ENCODE measurements around the gene GSTP1. TPM values are rescaled to one million over a fixed set of nuclear protein-coding genes. Genes with fewer than 3 reads are reported as not detected.

GSTP1 gene
- total RNA-seq = 1,134 and 1,225 TPM in 2 replicates

DNA sequence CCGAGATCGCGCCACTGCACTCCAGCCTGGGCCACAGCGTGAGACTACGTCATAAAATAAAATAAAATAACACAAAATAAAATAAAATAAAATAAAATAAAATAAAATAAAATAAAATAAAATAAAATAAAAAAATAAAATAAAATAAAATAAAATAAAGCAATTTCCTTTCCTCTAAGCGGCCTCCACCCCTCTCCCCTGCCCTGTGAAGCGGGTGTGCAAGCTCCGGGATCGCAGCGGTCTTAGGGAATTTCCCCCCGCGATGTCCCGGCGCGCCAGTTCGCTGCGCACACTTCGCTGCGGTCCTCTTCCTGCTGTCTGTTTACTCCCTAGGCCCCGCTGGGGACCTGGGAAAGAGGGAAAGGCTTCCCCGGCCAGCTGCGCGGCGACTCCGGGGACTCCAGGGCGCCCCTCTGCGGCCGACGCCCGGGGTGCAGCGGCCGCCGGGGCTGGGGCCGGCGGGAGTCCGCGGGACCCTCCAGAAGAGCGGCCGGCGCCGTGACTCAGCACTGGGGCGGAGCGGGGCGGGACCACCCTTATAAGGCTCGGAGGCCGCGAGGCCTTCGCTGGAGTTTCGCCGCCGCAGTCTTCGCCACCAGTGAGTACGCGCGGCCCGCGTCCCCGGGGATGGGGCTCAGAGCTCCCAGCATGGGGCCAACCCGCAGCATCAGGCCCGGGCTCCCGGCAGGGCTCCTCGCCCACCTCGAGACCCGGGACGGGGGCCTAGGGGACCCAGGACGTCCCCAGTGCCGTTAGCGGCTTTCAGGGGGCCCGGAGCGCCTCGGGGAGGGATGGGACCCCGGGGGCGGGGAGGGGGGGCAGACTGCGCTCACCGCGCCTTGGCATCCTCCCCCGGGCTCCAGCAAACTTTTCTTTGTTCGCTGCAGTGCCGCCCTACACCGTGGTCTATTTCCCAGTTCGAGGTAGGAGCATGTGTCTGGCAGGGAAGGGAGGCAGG lies at the start of gene GSTP1:
Gene GSTP1, plus strand, starts transcription at position 566 of the 958 bp plus-strand sequence. Its CDS starts 32 bp downstream, at position 598.

DNA sequence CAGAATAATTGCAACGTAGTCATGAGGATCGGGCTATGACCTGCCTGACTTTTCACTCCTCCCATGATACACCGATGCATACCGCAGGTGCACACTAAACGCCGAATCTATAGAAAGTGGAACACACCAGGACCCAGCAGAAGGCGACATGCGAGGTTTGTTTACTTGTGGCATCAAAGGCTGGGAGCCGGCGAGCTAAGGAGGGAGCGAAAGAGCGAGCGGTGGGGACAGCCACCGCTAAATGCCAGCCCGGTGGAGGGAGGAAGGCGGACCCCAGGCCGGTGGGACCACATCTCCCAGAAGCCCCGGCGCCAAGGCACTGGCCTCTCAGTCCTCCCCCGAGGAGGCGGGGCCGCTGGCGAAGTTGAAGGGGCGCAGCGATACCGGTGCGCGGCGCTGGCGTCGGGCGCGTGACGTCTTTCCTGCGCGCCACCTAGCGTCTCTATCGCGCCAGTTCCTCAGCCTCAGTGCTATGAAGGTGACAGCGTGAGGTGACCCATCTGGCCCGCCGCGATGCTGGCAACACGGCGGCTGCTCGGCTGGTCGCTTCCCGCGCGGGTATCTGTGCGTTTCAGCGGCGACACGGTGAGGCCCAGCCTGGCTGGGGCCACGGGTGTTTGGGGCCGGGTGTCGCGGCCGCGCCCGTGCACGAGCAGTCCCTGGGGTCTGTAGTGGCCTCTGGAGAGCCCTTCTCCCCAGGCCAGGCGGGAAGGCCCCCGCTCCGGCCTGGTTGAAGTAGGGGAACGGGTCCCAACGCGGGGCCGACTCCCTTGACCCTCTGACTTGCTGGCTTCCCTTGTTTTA lies 23.1 kb downstream of the GSTP1 start, which contains the start of gene NDUFV1:
Gene NDUFV1, plus strand, starts transcription at position 445 of the 804 bp plus-strand sequence. Its CDS starts 69 bp downstream, at position 514.

DNA sequence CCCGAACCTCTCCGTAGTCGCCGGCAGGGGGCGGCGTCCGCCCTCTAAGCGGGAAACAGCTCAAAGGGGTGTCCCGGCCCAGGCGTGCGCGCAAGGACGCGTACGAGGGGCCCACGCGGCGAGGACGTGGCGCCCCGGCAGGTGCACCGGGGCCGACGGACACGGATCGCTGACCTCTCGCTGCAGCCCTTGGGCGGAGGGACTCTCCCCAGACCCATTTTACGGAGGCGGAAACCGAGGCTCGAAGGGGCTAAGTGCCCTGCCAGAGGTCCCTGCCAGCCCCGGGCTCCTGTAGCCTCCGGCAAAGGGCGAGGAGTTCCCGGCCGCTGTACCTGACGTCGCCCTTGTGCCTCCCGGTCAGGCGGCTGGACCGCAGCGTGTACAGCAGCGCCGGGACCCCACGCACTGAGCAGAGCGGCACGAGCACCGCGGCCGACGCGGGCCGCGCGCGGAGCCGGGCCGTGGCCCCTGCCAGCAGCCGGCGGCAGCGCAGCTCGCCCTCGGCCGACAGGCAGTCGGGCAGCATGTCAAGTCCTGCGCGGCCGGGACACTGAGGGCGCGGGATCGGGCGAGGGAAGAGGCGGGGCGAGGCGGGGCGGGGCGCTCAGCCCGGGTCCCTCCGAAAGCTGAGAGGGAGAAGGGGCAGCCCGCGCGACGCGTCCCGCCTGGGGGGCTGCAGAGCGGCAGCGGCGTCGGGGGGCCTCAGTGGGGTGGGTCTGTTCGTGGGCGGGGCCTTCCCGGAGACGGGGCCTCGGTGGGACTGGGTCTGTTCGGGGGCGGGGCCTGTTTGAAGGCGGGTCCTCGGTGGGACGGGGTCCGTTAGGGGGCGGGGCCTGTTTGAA lies 46.0 kb downstream of the GSTP1 start, which contains the start of gene NUDT8:
Gene NUDT8, minus strand, starts transcription at position 552 of the 842 bp plus-strand sequence. Its CDS starts 26 bp downstream, at position 526.

Other genes with a start within 250 kb of the GSTP1 start
- 40.7 and 44.7 TPM in 2 replicates for gene POLD4, start 230.3 kb upstream of the GSTP1 start, total RNA-seq
- gene CLCF1, start 210.2 kb upstream of the GSTP1 start, total RNA-seq = 3.4 and 4.4 TPM in 2 replicates
- 2.4 and 5.4 TPM in 2 replicates for gene RAD9A, start 191.8 kb upstream of the GSTP1 start, total RNA-seq
- gene PPP1CA, start 182.0 kb upstream of the GSTP1 start, total RNA-seq = 122 and 148 TPM in 2 replicates
- gene TBC1D10C, start 179.7 kb upstream of the GSTP1 start, total RNA-seq = not detected in 2 replicates
- under 0.01 and 0.09 TPM in 2 replicates for gene CARNS1, start 168.1 kb upstream of the GSTP1 start, total RNA-seq
- 38.9 and 52.1 TPM in 2 replicates for gene RPS6KB2, start 155.3 kb upstream of the GSTP1 start, total RNA-seq
- not detected in 2 replicates for gene PTPRCAP, start 146.1 kb upstream of the GSTP1 start, total RNA-seq
- 115 and 127 TPM in 2 replicates for gene CORO1B, start 140.3 kb upstream of the GSTP1 start, total RNA-seq
- gene GPR152, start 131.1 kb upstream of the GSTP1 start, total RNA-seq = not detected in 2 replicates
- not detected in 2 replicates for gene CABP4, start 128.5 kb upstream of the GSTP1 start, total RNA-seq
- gene TMEM134, start 114.6 kb upstream of the GSTP1 start, total RNA-seq = 12.4 and 18.2 TPM in 2 replicates
- 101 and 142 TPM in 2 replicates for gene AIP, start 100.8 kb upstream of the GSTP1 start, total RNA-seq
- gene PITPNM1, start 78.4 kb upstream of the GSTP1 start, total RNA-seq = 12.5 and 14.3 TPM in 2 replicates
- gene CDK2AP2, start 75.7 kb upstream of the GSTP1 start, total RNA-seq = 6.4 and 7.1 TPM in 2 replicates
- gene CABP2, start 60.4 kb upstream of the GSTP1 start, total RNA-seq = not detected in 2 replicates
- 167 and 205 TPM in 2 replicates for gene NDUFV1, start 23.1 kb downstream of the GSTP1 start, total RNA-seq
- gene NUDT8, start 46.1 kb downstream of the GSTP1 start, total RNA-seq = 2.6 and 3.1 TPM in 2 replicates
- not detected in 2 replicates for gene TBX10, start 56.0 kb downstream of the GSTP1 start, total RNA-seq
- not detected in 2 replicates for gene ACY3, start 66.9 kb downstream of the GSTP1 start, total RNA-seq
- not detected in 2 replicates for gene ALDH3B2, start 90.8 kb downstream of the GSTP1 start, total RNA-seq

Measured in smooth muscle cell of bladder (primary cell).